Stimulated activated CD8-positive, alpha-beta memory T cell treated with anti-CD3 and anti-CD28 coated beads, Interleukin-4, amount 100 ng/mL, for 4 hours (primary cell): ENCODE results near the gene FOXL2NB.

Experiments used
- DNase-seq, 2 donors: peaks; one replicate each; pipeline ENCODE4 v3.0.0-alpha.2; 2020; ENCODE audit warnings: low read depth in 2 of 2, low spot score in 1 of 2

The FOXL2NB gene

DNA sequence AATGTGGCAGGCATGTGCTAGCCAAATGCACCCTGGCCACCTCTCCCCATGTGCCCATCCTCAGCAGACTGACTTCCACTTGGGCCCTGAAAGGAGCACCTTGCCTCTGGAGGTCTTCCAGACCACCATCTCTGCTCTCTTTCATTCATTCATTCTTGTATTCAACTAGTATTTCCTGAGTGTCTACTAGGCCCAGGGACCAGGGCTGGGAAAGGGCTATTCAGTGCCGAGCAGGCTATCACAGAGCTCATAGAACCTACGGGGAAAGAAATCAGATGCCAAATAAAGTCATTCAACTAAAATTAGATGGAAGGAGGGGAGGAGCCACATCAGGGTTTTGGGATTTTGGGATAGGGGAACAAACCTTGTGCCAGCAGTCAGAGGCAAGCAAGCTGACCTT lies 40.2 kb downstream of the FOXL2NB start:
- DNase-seq = no peak

DNA sequence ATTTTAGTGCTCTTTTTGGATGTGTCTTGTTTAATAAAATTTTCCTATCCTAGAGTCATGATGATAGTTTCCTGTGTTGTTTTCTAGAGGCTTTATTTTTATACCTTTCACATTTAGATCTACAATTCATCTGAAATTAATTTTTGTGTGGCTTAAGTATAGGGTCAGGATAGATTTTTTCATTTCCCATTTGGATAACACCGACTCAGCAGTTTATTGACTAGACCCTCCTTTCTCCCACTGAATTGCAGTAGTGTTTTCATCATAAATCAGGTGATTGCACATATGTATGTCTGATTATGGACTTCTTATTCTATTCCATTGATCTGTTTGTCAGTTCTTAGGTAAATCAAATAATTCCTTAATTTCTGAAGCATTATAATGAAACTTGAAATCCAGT lies 48.7 kb downstream of the FOXL2NB start:
- no peak for DNase-seq
